GM23338 (cell line): ENCODE data around the gene MAP3K5.

ENCODE experiments used
- CREB1 ChIP-seq: fragments of 250-450 bp; sonication (Bioruptor Pico); IDR thresholded peaks from 2 replicates; pipeline ENCODE4 v1.5.0; 2020; ENCODE audit warnings: low read depth, mild to moderate bottlenecking, moderate library complexity
- CTCF ChIP-seq, 2 experiments: fragments of 200-600 bp in 1 of 2; sonication (generic) in 1 of 2; conservative IDR thresholded peaks; 2 replicates each; pipeline versions ENCODE4 v1.5.1 to v1.6.1; 2016 to 2017; ENCODE audit warnings: antibody characterized with exemption in 2 of 2, low read depth in 2 of 2, mild to moderate bottlenecking in 2 of 2, moderate library complexity in 1 of 2
- ETS1 ChIP-seq: IDR thresholded peaks from 2 replicates; pipeline ENCODE4 v1.6.1; 2016; ENCODE audit warnings: antibody characterized with exemption
- EZH2 ChIP-seq: fragments of 200-600 bp; sonication (generic); IDR thresholded peaks from one replicate; pipeline ENCODE4 v1.8.0; 2017; ENCODE audit warnings: antibody characterized with exemption, mild to moderate bottlenecking, low read depth; ENCODE audit not compliant: unreplicated experiment
- EZH2phosphoT487 ChIP-seq: fragments of 200-600 bp; sonication (generic); IDR thresholded peaks from one replicate; pipeline ENCODE4 v1.8.1; 2018; ENCODE audit warnings: antibody characterized with exemption; ENCODE audit not compliant: unreplicated experiment
- POLR2AphosphoS5 ChIP-seq: IDR thresholded peaks from 2 replicates; pipeline ENCODE4 v1.6.1; 2016; ENCODE audit warnings: antibody characterized with exemption, low read depth
- REST ChIP-seq: IDR thresholded peaks from one replicate; pipeline ENCODE4 v1.6.1; 2018; ENCODE audit warnings: antibody characterized with exemption; ENCODE audit not compliant: unreplicated experiment
- STAT1 ChIP-seq: IDR thresholded peaks from one replicate; pipeline ENCODE4 v1.6.1; 2016; ENCODE audit warnings: antibody characterized with exemption; ENCODE audit not compliant: unreplicated experiment
- ZNF114 ChIP-seq: fragments of 250-450 bp; sonication (Bioruptor Pico); IDR thresholded peaks from 2 replicates; pipeline ENCODE4 v1.5.0; 2020; ENCODE audit warnings: mild to moderate bottlenecking, moderate library complexity

GRCh38 chr6:136521427-136521826 lies 270.9 kb downstream of the MAP3K5 start:
- TF ChIP-seq REST, result no peak
- no peak for TF ChIP-seq CTCF (conservative IDR thresholded peaks at IDR 0.05; ENCODE audit: low read depth in 2 of 2)
- TF ChIP-seq CREB1 (CRISPR knock-in tag), result no peak
- no peak for TF ChIP-seq POLR2AphosphoS5
- no peak for TF ChIP-seq EZH2
- TF ChIP-seq EZH2phosphoT487, result no peak
- TF ChIP-seq ZNF114 (CRISPR knock-in tag), result no peak
- TF ChIP-seq STAT1, result no peak
- TF ChIP-seq ETS1, result no peak
